C4-2B (cell line): ENCODE results near the gene SERINC5.

Experiments
- ZFX ChIP-seq: fragments of 450-650 bp; IDR thresholded peaks from 2 replicates; pipeline ENCODE4 v1.6.1; 2017
- TF ChIP-seq, protein P1 (sequence below): fragments of 450-650 bp; conservative IDR thresholded peaks from 2 replicates; pipeline ENCODE4 v1.5.1; 2017; ENCODE audit warnings: mild to moderate bottlenecking

DNA sequence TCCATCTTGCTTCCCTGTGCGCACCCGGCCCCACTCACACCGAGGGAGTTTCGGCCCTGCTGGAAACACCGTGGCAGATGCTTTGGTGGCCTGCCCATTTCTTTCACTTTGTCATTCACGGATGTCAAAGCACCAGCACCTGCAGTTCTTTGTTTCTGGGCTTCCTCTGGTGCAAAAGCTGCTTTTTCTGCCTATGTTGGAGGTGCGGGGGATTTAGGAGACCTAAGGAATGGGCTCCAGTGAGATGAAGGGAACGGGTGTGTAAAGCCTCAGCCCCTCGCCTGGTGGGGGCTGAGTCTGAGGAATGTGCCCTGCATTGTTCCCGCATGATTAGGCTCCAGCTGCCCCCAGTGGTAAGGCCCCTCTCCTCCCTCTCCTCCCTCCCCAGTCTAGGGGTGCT, 158.4 kb downstream of the SERINC5 start:
- TF ChIP-seq, protein P1, sequence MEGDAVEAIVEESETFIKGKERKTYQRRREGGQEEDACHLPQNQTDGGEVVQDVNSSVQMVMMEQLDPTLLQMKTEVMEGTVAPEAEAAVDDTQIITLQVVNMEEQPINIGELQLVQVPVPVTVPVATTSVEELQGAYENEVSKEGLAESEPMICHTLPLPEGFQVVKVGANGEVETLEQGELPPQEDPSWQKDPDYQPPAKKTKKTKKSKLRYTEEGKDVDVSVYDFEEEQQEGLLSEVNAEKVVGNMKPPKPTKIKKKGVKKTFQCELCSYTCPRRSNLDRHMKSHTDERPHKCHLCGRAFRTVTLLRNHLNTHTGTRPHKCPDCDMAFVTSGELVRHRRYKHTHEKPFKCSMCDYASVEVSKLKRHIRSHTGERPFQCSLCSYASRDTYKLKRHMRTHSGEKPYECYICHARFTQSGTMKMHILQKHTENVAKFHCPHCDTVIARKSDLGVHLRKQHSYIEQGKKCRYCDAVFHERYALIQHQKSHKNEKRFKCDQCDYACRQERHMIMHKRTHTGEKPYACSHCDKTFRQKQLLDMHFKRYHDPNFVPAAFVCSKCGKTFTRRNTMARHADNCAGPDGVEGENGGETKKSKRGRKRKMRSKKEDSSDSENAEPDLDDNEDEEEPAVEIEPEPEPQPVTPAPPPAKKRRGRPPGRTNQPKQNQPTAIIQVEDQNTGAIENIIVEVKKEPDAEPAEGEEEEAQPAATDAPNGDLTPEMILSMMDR: no peak
- no peak for TF ChIP-seq ZFX
